Choroid plexus epithelial cell (primary cell): ENCODE results near the gene HPCAL1.

ENCODE experiments used
- DNase-seq: peaks from one replicate; pipeline ENCODE4 v3.0.0-alpha.2; 2010; ENCODE audit warnings: low read depth
- H3K4me3 ChIP-seq: 2 replicates; pipeline ENCODE4 v1.5.1; 2011; ENCODE audit warnings: low read depth, mild to moderate bottlenecking, control low read depth, low read length, moderate library complexity
- TF ChIP-seq, protein P1 (sequence below): conservative IDR thresholded peaks from 2 replicates; pipeline ENCODE4 v1.5.1; 2011; ENCODE audit warnings: low read depth, mild to moderate bottlenecking, control low read depth, inconsistent platforms, low read length, moderate library complexity

The HPCAL1 gene

DNA sequence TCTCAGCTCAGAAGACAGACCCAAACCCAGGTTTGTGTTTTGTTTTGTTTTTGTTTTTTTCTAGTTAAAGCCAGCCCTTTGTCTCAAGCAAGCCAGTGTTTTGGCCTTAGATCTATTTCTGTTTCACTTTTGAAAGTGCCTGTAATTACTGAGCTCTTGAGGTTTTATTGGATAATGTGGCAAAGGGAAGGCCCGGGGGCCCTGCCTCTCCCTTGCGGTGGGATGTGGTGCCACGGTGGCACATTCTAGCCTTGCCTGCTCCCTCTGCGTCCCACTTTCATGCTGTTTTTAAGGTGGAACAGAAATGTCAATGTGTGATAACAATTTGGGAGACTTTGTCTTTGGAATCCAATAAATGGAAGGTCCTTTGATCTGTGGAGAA lies 2.5 kb downstream of the HPCAL1 start:
- no peak overlapping the region for H3K4me3 ChIP-seq
- TF ChIP-seq, protein P1, sequence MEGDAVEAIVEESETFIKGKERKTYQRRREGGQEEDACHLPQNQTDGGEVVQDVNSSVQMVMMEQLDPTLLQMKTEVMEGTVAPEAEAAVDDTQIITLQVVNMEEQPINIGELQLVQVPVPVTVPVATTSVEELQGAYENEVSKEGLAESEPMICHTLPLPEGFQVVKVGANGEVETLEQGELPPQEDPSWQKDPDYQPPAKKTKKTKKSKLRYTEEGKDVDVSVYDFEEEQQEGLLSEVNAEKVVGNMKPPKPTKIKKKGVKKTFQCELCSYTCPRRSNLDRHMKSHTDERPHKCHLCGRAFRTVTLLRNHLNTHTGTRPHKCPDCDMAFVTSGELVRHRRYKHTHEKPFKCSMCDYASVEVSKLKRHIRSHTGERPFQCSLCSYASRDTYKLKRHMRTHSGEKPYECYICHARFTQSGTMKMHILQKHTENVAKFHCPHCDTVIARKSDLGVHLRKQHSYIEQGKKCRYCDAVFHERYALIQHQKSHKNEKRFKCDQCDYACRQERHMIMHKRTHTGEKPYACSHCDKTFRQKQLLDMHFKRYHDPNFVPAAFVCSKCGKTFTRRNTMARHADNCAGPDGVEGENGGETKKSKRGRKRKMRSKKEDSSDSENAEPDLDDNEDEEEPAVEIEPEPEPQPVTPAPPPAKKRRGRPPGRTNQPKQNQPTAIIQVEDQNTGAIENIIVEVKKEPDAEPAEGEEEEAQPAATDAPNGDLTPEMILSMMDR = no peak
- peak; percentile 25 for DNase-seq

DNA sequence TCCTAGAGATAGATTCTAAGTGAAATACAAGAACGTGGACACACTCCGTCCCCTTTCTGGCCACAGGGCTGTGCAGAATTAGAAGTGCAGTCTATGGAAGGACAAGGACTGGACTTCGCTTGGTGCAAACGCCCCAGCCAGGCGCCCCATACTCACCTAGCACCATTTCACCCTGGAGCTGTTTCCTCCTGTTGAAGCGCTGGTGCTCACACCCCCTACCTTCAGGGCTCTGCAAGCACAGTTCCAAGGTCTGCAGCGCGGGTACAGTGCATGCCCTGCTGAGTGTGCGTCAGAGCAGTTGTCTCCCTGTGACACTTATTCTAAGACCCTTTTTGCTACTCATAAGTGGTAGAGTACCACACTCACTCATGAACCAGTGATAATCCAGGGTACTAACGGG lies 3.0 kb downstream of the HPCAL1 start:
- no peak overlapping the region for H3K4me3 ChIP-seq
- no peak for DNase-seq
- TF ChIP-seq, protein P1 = peak; percentile 39

DNA sequence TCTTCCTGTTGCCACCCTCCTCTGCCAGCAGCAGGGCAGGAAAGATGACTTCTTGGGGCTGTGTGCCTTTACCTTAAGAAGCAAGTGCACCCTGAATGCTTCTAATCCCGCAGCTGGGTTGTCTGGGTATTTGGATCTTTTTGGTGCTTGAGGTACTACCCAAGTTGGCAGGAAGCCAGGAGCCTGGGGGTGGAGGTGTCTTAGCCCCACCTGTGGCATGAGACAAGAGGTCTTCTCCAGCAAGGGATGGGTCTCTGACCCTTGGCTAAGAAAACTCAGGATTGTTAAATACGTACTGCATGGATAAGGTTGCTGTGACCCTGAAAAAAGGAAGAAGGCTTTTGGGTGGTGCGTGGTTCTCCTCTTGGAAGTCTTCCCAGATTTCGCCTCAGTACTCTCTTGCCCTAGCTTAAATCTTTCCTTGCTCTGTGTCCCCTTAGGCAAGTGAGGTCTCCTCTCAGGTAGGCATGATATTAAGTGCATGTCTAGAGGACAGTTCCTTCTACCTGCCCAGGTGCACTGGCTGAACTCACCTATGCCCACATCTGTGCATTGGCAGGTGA lies 4.3 kb downstream of the HPCAL1 start:
- no peak for DNase-seq
- TF ChIP-seq, protein P1 = no peak
- H3K4me3 ChIP-seq = no peak overlapping the region

DNA sequence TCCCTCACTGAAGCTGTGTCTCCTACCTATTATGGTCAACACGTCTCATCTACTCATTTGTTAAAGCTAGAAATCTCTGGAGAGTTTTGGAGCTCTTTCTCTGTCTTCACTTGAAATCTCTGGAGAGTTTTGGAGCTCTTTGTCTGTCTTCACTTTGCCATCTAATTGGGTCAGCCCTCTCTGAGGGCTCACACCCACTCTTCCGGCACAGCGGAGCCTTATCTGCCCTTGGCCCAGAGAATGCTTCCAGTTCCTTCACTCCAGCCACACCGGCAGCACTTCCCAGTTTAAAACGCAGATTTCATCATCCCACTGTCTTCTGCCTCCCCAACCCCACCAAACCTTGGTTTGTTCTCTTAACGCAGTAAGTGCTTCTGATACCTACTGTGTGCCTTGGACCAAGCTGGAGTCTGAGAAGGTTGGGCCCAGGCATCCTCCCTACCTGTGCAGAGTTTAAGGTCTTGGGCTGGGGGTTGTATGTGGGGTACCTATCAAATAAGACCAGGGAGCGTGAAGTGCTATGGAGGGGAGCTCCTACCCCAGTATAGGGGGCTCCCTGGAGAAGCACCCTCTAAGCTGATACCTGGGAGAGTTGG lies 5.0 kb downstream of the HPCAL1 start:
- no peak for DNase-seq

DNA sequence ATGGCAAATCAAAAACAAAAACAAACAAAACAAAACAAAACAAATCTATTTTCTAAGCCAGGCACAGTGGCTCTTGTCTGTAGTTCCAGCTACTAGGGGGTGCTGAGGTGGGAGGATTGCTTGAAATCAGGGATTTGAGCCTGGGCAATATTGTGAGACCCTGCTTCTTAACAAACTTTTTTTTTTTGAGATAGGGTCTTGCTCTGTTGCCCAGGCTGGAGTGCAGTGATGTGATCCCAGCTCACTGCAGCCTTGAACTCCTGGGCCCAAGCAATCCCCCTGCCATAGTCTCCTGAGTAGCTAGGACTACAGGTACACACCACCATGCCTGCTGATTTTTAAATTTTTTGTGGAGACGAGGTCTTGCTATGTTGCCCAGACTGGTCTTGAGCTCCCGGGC lies 6.2 kb downstream of the HPCAL1 start:
- DNase-seq = no peak
- H3K4me3 ChIP-seq = no peak overlapping the region
- TF ChIP-seq, protein P1 = no peak

More for the DNA sequence above, 5.0 kb downstream of the HPCAL1 start:
- no peak overlapping the region for H3K4me3 ChIP-seq
- TF ChIP-seq, protein P1 = no peak

DNA sequence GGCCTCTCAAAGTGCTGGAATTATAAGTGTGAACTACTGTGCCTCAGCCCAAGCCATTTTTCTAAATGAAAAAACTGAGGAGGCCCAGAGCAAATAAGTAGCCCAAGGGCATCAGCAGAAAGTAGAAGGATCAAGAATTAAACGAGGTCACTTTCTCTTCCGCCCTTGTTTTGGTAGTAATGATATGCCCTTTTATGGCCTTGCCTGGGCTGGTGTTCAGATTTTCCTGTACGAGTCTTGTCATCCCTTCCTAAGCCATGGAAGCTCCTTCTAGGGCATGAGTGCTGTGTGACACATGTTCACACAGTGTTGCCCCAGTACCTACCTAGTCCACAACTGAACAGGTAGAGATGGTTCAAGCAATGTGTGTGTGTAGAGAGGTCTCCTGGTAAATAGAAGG lies 6.6 kb downstream of the HPCAL1 start:
- TF ChIP-seq, protein P1 = no peak
- H3K4me3 ChIP-seq = no peak overlapping the region
- no peak for DNase-seq

DNA sequence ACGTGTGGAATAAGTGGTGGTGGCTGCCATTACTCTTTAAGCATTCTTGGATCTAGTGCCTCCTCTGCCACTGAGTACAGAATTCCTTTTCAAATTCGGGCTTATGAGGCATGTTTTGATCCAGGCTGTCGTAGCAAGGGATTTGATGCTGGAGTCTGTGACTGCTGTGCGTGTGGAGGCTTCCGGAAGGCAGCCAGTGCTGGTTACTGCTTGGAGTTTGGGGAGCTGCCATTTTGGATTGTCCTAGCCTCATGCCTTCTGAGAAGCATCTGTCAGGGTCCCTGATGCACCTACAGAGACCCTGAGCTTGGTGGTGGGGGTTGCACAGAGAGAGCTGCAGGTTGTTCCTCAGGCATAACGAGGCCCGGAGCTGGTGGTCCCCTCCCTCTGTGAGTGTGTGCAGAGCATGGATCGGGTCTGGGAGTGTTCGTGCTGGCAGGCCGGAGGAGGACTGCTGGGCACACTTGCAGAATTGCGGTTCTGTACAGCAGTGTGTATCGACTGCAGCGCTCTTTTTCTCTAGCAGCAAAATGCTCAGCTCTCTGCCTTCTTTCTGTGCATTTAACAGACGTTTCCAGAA lies 7.7 kb downstream of the HPCAL1 start:
- H3K4me3 ChIP-seq = no peak overlapping the region
- DNase-seq = no peak
- TF ChIP-seq, protein P1 = no peak
